IMR-90 (cell line): ENCODE results near the gene CNPY1.

ENCODE experiments used
- BHLHE40 ChIP-seq: fragments of 150-350 bp; IDR thresholded peaks from 2 replicates; pipeline ENCODE4 v1.6.1; 2016; ENCODE audit warnings: mild to moderate bottlenecking, low read depth, low read length
- CTCF ChIP-seq: conservative IDR thresholded peaks from 2 replicates; pipeline ENCODE4 v1.5.1; 2012; ENCODE audit warnings: mild to moderate bottlenecking, low read depth, low read length, improper control_type of control experiment
- MXI1 ChIP-seq: IDR thresholded peaks from 2 replicates; pipeline ENCODE4 v1.6.1; 2012; ENCODE audit warnings: low read depth, mild to moderate bottlenecking, low read length, moderate library complexity, borderline replicate concordance
- NFE2L2 ChIP-seq: fragments of 150-350 bp; IDR thresholded peaks from 2 replicates; pipeline ENCODE4 v1.6.1; 2016; ENCODE audit warnings: low read depth, mild to moderate bottlenecking, low read length
- POLR2A ChIP-seq: IDR thresholded peaks from 2 replicates; pipeline ENCODE4 v1.6.1; 2012; ENCODE audit warnings: mild to moderate bottlenecking, low read depth, low read length
- RAD21 ChIP-seq: IDR thresholded peaks from 2 replicates; pipeline ENCODE4 v1.6.1; 2012; ENCODE audit warnings: low read length, improper control_type of control experiment
- SMC3 ChIP-seq: fragments of 150-350 bp; IDR thresholded peaks from 2 replicates; pipeline ENCODE4 v1.6.1; 2016; ENCODE audit warnings: low read depth, mild to moderate bottlenecking, antibody characterized with exemption, low read length, moderate library complexity

DNA sequence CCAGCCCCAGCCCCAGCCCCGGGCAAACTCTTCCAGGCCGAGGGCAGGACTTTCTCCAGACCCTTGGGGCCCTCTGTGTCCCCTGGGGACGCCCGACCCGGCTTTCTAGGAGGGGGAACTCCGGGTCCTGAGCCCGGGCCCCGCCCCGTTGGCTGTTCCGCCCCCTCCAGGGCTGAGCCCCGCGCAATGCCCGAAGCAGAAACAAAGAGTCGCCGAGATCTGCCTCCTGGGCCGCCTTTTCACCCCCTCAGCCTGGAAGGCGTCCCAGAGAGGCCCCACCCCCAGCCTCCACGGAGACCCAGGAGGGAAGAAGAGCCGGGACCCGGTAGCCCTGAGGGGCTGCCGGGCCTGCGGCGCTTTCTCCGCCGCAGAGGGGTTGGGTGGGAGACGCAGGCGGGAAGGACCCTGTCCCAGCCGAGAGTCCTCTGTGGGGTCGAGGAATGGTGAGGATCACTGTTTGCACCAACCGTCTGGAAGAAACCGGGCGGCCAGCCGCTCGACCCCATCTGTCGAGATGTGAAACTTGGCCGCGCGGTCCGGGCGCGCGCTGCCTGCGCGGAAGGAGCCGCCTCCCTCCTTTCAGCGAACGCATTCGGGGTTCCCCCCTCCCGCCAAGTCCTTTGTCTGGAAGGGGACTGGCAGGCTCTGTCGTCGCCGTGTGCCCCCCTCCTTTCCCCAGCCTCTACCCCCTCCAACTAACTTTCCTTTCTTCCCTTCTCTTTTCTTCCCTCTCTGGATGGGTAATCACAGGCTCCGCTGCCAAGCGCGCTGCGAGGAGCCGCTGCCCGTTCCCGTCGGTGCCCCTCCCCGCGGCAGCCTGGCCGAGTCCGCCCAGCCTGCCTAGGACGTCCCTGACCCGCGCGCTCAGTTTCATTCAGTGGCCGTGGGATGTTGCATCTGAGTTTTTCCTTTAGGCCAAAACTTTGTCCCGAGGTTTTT, 78.2 kb downstream of the CNPY1 start:
- TF ChIP-seq CTCF = no peak
- TF ChIP-seq POLR2A = no peak
- no peak for TF ChIP-seq RAD21
- no peak for TF ChIP-seq NFE2L2
- TF ChIP-seq SMC3 = no peak
- TF ChIP-seq MXI1 = no peak
- TF ChIP-seq BHLHE40 = no peak
